PC-9 (cell line): ENCODE data around the gene LRRC55. TPM values are rescaled to one million over a fixed set of nuclear protein-coding genes. Genes with fewer than 3 reads are reported as not detected.

Source experiments
- BruUV-seq: library from RNA; stranded (reverse); fragments of 400-500 nt; replicated peaks from 2 replicates; lab custom pipeline; 2021; lab: Mats Ljungman, UMichigan
- CTCF ChIA-PET: fragments of 300-600 bp; sonication (Branson Sonifier 250); formaldehyde crosslinking; loops from one replicate; lab custom pipeline; 2022; ENCODE audit warnings: antibody characterized with exemption; lab: Charles Lee
- POLR2A ChIA-PET: fragments of 300-600 bp; sonication (Branson Sonifier 250); formaldehyde crosslinking; loops from one replicate; lab custom pipeline; 2022; ENCODE audit warnings: antibody characterized with exemption; ENCODE audit not compliant: unreplicated experiment; lab: Charles Lee
- DNase-seq, 2 experiments: peaks; one replicate each; pipeline versions ENCODE4 v3.0.0 to v3.0.0-alpha.2; 2015 to 2022; ENCODE audit warnings: mixed read lengths in 1 of 2
- H2AFZ ChIP-seq: fragments of 200-600 bp; sonication (generic); 2 replicates; pipeline ENCODE4 v1.8.1; 2017; ENCODE audit warnings: antibody characterized with exemption
- H3F3A ChIP-seq: fragments of 200-600 bp; sonication (generic); 2 replicates; pipeline ENCODE4 v1.8.1; 2017; ENCODE audit warnings: antibody characterized with exemption, mild to moderate bottlenecking, low read depth; ENCODE audit not compliant: insufficient read depth
- H3K27ac ChIP-seq: fragments of 200-600 bp; sonication (generic); 2 replicates; pipeline ENCODE4 v1.6.1; 2016; ENCODE audit warnings: mixed run types
- H3K27me3 ChIP-seq: fragments of 200-600 bp; sonication (generic); 2 replicates; pipeline ENCODE4 v1.6.1; 2016; ENCODE audit warnings: low read depth, mixed run types; ENCODE audit not compliant: insufficient read depth
- H3K36me3 ChIP-seq: fragments of 200-600 bp; sonication (generic); 2 replicates; pipeline ENCODE4 v1.6.1; 2016; ENCODE audit warnings: low read depth, mixed run types
- H3K4me1 ChIP-seq: fragments of 200-600 bp; sonication (generic); replicated peaks from 2 replicates; pipeline ENCODE4 v1.6.1; 2016; ENCODE audit warnings: mixed run types; ENCODE audit not compliant: insufficient read depth
- H3K4me2 ChIP-seq: fragments of 200-600 bp; sonication (generic); 2 replicates; pipeline ENCODE4 v1.6.1; 2017; ENCODE audit warnings: mixed run types
- H3K4me3 ChIP-seq: fragments of 200-600 bp; sonication (generic); 2 replicates; pipeline ENCODE4 v1.6.1; 2016; ENCODE audit warnings: mixed run types
- H3K79me2 ChIP-seq: fragments of 200-600 bp; sonication (generic); 2 replicates; pipeline ENCODE4 v1.6.1; 2017; ENCODE audit warnings: low read depth, mixed run types
- H3K9me2 ChIP-seq: fragments of 200-600 bp; sonication (generic); 2 replicates; pipeline ENCODE4 v1.8.1; 2017; ENCODE audit warnings: mild to moderate bottlenecking; ENCODE audit not compliant: insufficient read depth
- H3K9me3 ChIP-seq: fragments of 200-600 bp; sonication (generic); 2 replicates; pipeline ENCODE4 v1.8.1; 2016; ENCODE audit warnings: low read depth; ENCODE audit not compliant: insufficient read depth
- H4K20me1 ChIP-seq: fragments of 200-600 bp; sonication (generic); 2 replicates; pipeline ENCODE4 v1.8.1; 2017; ENCODE audit not compliant: insufficient read depth
- CTCF ChIP-seq: fragments of 200-600 bp; sonication (generic); conservative IDR thresholded peaks from 2 replicates; pipeline ENCODE4 v1.6.1; 2017; ENCODE audit warnings: mixed run types, antibody characterized with exemption, mild to moderate bottlenecking, moderate library complexity
- EZH2 ChIP-seq: fragments of 200-600 bp; sonication (generic); IDR thresholded peaks from 2 replicates; pipeline ENCODE4 v1.8.0; 2017; ENCODE audit warnings: antibody characterized with exemption, low read depth
- intact Hi-C: fragments of 100-400 bp; cut with micrococcal nuclease; formaldehyde crosslinking; loops from one replicate; pipeline ENCODE4 v1.10.0; 2022; ENCODE audit not compliant: unreplicated experiment
- total RNA-seq: library from RNA; stranded (reverse); gene quantifications from 2 replicates; pipeline ENCODE4 v1.2.3, GENCODE V29; 2021

The LRRC55 gene
- total RNA-seq, 1 experiment from 2014 or later: not detected

- Histone ChIP-seq H3K4me3 (no peak overlapping the region), H3F3A (no peaks in the 10 kb centered on the region), H4K20me1 (no peaks in the 10 kb centered on the region), H3K9me2 (no peaks in the 10 kb centered on the region), H2AFZ (no peak overlapping the region), H3K36me3 (no peaks in the 10 kb centered on the region), H3K9me3 (0 out of 2 replicates have a peak, but pooled peaks cover 8% of the 10 kb centered on the region), H3K4me1 (0 out of 2 replicates have a peak, but pooled peaks cover 8% of the 10 kb centered on the region), H3K27me3 (no peaks in the 10 kb centered on the region), H3K79me2 (no peaks in the 10 kb centered on the region), H3K4me2 (no peak overlapping the region), H3K27ac (no peak overlapping the region)
- POLR2A ChIA-PET: no interaction called here
- intact Hi-C loops: no loop called here
- no peak for DNase-seq
- CTCF ChIA-PET: no interaction called here
- TF ChIP-seq CTCF (no peak), EZH2 (no peak)
- BruUV-seq: no TSS peak
These were observed 40.5 kb downstream of the LRRC55 start for GRCh38 chr11:57222239-57222638.

- TF ChIP-seq CTCF: no peak
- no peak for TF ChIP-seq EZH2
- no peaks in the 10 kb centered on the region for H4K20me1 ChIP-seq
- H3K4me2 ChIP-seq: no peak overlapping the region
- no peaks in the 10 kb centered on the region for H3F3A ChIP-seq
- H3K4me3 ChIP-seq: no peak overlapping the region
- H3K4me1 ChIP-seq: 0 out of 2 replicates have a peak, but pooled peaks cover 8% of the 10 kb centered on the region
- 0 out of 2 replicates have a peak, but pooled peaks cover 7% of the 10 kb centered on the region for H3K27me3 ChIP-seq
- no peaks in the 10 kb centered on the region; the same call in 1 of the 2 replicates for H3K9me2 ChIP-seq
- no peak overlapping the region for H3K27ac ChIP-seq
- DNase-seq: no peak
- H3K9me3 ChIP-seq: 0 out of 2 replicates have a peak, but pooled peaks cover 8% of the 10 kb centered on the region
- ChIA-PET POLR2A (no interaction called here), CTCF (no interaction called here)
- BruUV-seq: no TSS peak
- intact Hi-C loops: no loop called here
- H2AFZ ChIP-seq: no peak overlapping the region
- H3K36me3 ChIP-seq: no peaks in the 10 kb centered on the region
- H3K79me2 ChIP-seq: no peaks in the 10 kb centered on the region
These were observed 41.8 kb downstream of the LRRC55 start for GRCh38 chr11:57223601-57224000.

GRCh38 chr11:57224128-57224527 lies 42.4 kb downstream of the LRRC55 start:
- CTCF ChIA-PET: no interaction called here
- BruUV-seq: no TSS peak

More at GRCh38 chr11:57224128-57224527, 42.4 kb downstream of the LRRC55 start:
- H3K4me3 ChIP-seq: no peak overlapping the region
- no peaks in the 10 kb centered on the region for H3K79me2 ChIP-seq
- H3K36me3 ChIP-seq: no peaks in the 10 kb centered on the region
- H3F3A ChIP-seq: no peaks in the 10 kb centered on the region
- H3K27me3 ChIP-seq: 0 out of 2 replicates have a peak, but pooled peaks cover 12% of the 10 kb centered on the region
- POLR2A ChIA-PET: no interaction called here
- intact Hi-C loops: no loop called here
- H2AFZ ChIP-seq: no peak overlapping the region
- TF ChIP-seq EZH2 (no peak), CTCF (no peak)
- no peaks in the 10 kb centered on the region for H4K20me1 ChIP-seq
- H3K4me2 ChIP-seq: no peak overlapping the region
- no peaks in the 10 kb centered on the region; the same call in 1 of the 2 replicates for H3K9me2 ChIP-seq
- H3K9me3 ChIP-seq: 0 out of 2 replicates have a peak, but pooled peaks cover 8% of the 10 kb centered on the region
- DNase-seq: no peak
- no peak overlapping the region for H3K27ac ChIP-seq
- 0 out of 2 replicates have a peak, but pooled peaks cover 8% of the 10 kb centered on the region for H3K4me1 ChIP-seq
